HEK293T (cell line): ENCODE data around the gene DUOXA1.

ENCODE experiments used
- BHLHE40 ChIP-seq: fragments of 450-650 bp; IDR thresholded peaks from 2 replicates; pipeline ENCODE4 v1.6.1; 2016; ENCODE audit warnings: mild to moderate bottlenecking, moderate library complexity, borderline replicate concordance
- CTBP1 ChIP-seq: fragments of 450-650 bp; IDR thresholded peaks from 2 replicates; pipeline ENCODE4 v1.6.1; 2016; ENCODE audit warnings: borderline replicate concordance
- FOXA1 ChIP-seq: fragments of 450-650 bp; IDR thresholded peaks from 2 replicates; pipeline ENCODE4 v1.6.1; 2016; ENCODE audit warnings: mild to moderate bottlenecking
- FOXM1 ChIP-seq: fragments of 450-650 bp; IDR thresholded peaks from 2 replicates; pipeline ENCODE4 v1.6.1; 2017; ENCODE audit warnings: mild to moderate bottlenecking, borderline replicate concordance
- NFRKB ChIP-seq: fragments of 450-650 bp; IDR thresholded peaks from 2 replicates; pipeline ENCODE4 v1.6.1; 2016; ENCODE audit warnings: mild to moderate bottlenecking, moderate library complexity
- SP1 ChIP-seq: fragments of 450-650 bp; IDR thresholded peaks from 2 replicates; pipeline ENCODE4 v1.6.1; 2017
- TARDBP ChIP-seq: fragments of 450-650 bp; IDR thresholded peaks from 2 replicates; pipeline ENCODE4 v1.6.1; 2016
- ZNF384 ChIP-seq: fragments of 450-650 bp; IDR thresholded peaks from 2 replicates; pipeline ENCODE4 v1.6.1; 2016
- TF ChIP-seq, protein P1 (sequence below): fragments of 450-650 bp; IDR thresholded peaks from 2 replicates; pipeline ENCODE4 v1.6.1; 2016

DNA sequence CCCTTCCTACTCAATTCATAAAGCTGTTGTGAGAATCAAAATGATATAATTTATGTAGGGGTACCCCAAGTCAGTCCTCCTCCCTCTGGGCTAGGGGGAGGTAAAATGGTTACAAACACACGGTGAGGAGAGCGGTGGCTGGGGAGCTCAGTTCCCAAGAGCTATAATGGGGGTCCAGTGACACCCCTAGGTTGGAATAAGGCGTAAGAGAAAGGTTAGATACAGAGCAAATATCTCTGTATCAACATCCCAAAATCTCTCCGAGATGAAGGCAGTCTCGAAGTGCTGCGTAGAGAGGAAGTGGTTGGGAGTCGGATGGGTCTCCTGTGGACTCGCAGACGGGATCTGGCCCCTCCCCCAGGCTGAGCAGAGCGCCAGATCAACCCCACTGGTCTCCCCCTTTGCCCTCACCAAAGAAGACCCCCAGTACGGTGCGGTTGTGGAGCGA lies 17.5 kb downstream of the DUOXA1 start:
- TF ChIP-seq FOXA1 (no peak), BHLHE40 (no peak), ZNF384 (no peak), SP1 (no peak), NFRKB (no peak), FOXM1 (no peak), CTBP1 (no peak), TARDBP (no peak)
- TF ChIP-seq, protein P1, sequence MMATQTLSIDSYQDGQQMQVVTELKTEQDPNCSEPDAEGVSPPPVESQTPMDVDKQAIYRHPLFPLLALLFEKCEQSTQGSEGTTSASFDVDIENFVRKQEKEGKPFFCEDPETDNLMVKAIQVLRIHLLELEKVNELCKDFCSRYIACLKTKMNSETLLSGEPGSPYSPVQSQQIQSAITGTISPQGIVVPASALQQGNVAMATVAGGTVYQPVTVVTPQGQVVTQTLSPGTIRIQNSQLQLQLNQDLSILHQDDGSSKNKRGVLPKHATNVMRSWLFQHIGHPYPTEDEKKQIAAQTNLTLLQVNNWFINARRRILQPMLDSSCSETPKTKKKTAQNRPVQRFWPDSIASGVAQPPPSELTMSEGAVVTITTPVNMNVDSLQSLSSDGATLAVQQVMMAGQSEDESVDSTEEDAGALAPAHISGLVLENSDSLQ: no peak
